GM21390 (cell line): Measurements from ENCODE around the gene TNFRSF12A.

Source experiments
- ATAC-seq: cut with Tn5 transposase; IDR thresholded peaks from one replicate; pipeline ENCODE4 v1.9.1; 2021; ENCODE audit not compliant: unreplicated experiment

The TNFRSF12A gene

GRCh38 chr16:3020247-3020603, at the start of gene TNFRSF12A:
Gene TNFRSF12A, plus strand, starts transcription at chr16:3020368. Its CDS starts 30 bp downstream, at chr16:3020398.
- no peak for ATAC-seq

GRCh38 chr16:2970563-2970962, 49.6 kb upstream of the TNFRSF12A start:
- ATAC-seq, result no peak

- no peak for ATAC-seq
These were observed 48.8 kb upstream of the TNFRSF12A start for GRCh38 chr16:2971134-2971984.

GRCh38 chr16:2971985-2972784, 48.0 kb upstream of the TNFRSF12A start:
- no peak for ATAC-seq

- no peak for ATAC-seq
These were observed 47.1 kb upstream of the TNFRSF12A start for GRCh38 chr16:2973093-2973492.

- ATAC-seq, result no peak
These were observed 46.4 kb upstream of the TNFRSF12A start for GRCh38 chr16:2973605-2974318.

- no peak for ATAC-seq
These were observed 45.7 kb upstream of the TNFRSF12A start for GRCh38 chr16:2974319-2975056.

GRCh38 chr16:2975161-2975795, 44.9 kb upstream of the TNFRSF12A start:
- ATAC-seq, result no peak

- no peak for ATAC-seq
These were observed 44.0 kb upstream of the TNFRSF12A start for GRCh38 chr16:2976201-2976600.

GRCh38 chr16:2976673-2977072, 43.5 kb upstream of the TNFRSF12A start:
- ATAC-seq, result no peak

- no peak for ATAC-seq
These were observed 42.7 kb upstream of the TNFRSF12A start for GRCh38 chr16:2977440-2977839.

- peak; percentile 7 for ATAC-seq
These were observed 40.4 kb upstream of the TNFRSF12A start for GRCh38 chr16:2979669-2980226.

- peak; percentile 58 for ATAC-seq
These were observed 39.7 kb upstream of the TNFRSF12A start, which contains the start of gene PKMYT1 for GRCh38 chr16:2980227-2981176. Gene PKMYT1, minus strand, starts transcription at chr16:2980446. Its CDS starts 789 bp downstream, at chr16:2979657.

GRCh38 chr16:2981177-2981898, 38.8 kb upstream of the TNFRSF12A start:
- no peak for ATAC-seq

- ATAC-seq, result no peak
These were observed 38.3 kb upstream of the TNFRSF12A start for GRCh38 chr16:2981899-2982250.

GRCh38 chr16:2982402-2982801, 37.8 kb upstream of the TNFRSF12A start:
- no peak for ATAC-seq

- ATAC-seq, result no peak
These were observed 36.4 kb upstream of the TNFRSF12A start for GRCh38 chr16:2983706-2984136.

- no peak for ATAC-seq
These were observed 34.7 kb upstream of the TNFRSF12A start for GRCh38 chr16:2985462-2985861.
